Esophagus squamous epithelium (tissue), 4 donors: ENCODE results near the gene CRB1.

Source experiments
- CTCF ChIP-seq, 6 experiments: fragments of 450-650 bp in 4 of 6; fragments of 200-600 bp in 2 of 6; sonication (generic) in 2 of 6; IDR thresholded peaks; one replicate each; pipeline ENCODE4 v1.5.1; 2016 to 2019; ENCODE audit warnings: antibody characterized with exemption in 6 of 6, mild to moderate bottlenecking in 4 of 6, moderate library complexity in 4 of 6
- POLR2A ChIP-seq, 4 donors: fragments of 450-650 bp; IDR thresholded peaks; one replicate each; pipeline ENCODE4 v1.6.1; 2017; ENCODE audit warnings: antibody characterized with exemption in 4 of 4, mild to moderate bottlenecking in 4 of 4, moderate library complexity in 3 of 4

- TF ChIP-seq POLR2A (IDR thresholded peaks at IDR 0.05) (no peak), CTCF (IDR thresholded peaks at IDR 0.05) (no peak)
Observed at GRCh38 chr1:197252973-197253372, 15.1 kb upstream of the CRB1 start.
